Measurements from ENCODE around the gene MRTFB. TPM values are rescaled to one million over a fixed set of nuclear protein-coding genes. Genes with fewer than 3 reads are reported as not detected.

MRTFB gene
- polyA plus RNA-seq, 1 experiment = 6.2 TPM

GRCh38 chr16:14284930-14285512 lies 213.9 kb downstream of the MRTFB start:
- ChIA-PET CTCF (interaction anchor here (1.0 to 2.7 kb wide), 8 partner anchors 8 to 419 kb away, joined by 3 to 16 read pairs (median 4); partner anchors contain the start of gene ERCC4), POLR2A (no interaction called here)
- DNase-seq (ENCODE audit: low read depth) = no peak

GRCh38 chr16:14285513-14286367 lies 214.6 kb downstream of the MRTFB start:
- no peaks in the 10 kb centered on the region for H3K36me3 ChIP-seq (ENCODE audit: control insufficient read depth, insufficient read depth, low read length)
- CTCF ChIA-PET = interaction anchor here (0.9 to 2.7 kb wide), 9 partner anchors 8 to 420 kb away, joined by 3 to 16 read pairs (median 4); partner anchors contain the start of gene ERCC4
- TF ChIP-seq CTCF (IDR thresholded peaks at IDR 0.05; ENCODE audit: insufficient read depth, low read depth, low read length) = no peak
- POLR2A ChIA-PET = no interaction called here
- H3K4me3 ChIP-seq (ENCODE audit: low read depth, low read length) = peak overlapping the region; percentile 90
- no peak for DNase-seq (ENCODE audit: low read depth)
- H3K27me3 ChIP-seq (ENCODE audit: control insufficient read depth, insufficient read depth, low read length) = no peaks in the 10 kb centered on the region

More at GRCh38 chr16:14284930-14285512, 213.9 kb downstream of the MRTFB start:
- Histone ChIP-seq H3K27me3 (ENCODE audit: control insufficient read depth, insufficient read depth, low read length) (no peaks in the 10 kb centered on the region), H3K4me3 (ENCODE audit: low read depth, low read length) (peak overlapping the region; percentile 90), H3K36me3 (ENCODE audit: control insufficient read depth, insufficient read depth, low read length) (no peaks in the 10 kb centered on the region)
- peak; percentile 48 for TF ChIP-seq CTCF (IDR thresholded peaks at IDR 0.05; ENCODE audit: insufficient read depth, low read depth, low read length)

- POLR2A ChIA-PET = no interaction called here
- Histone ChIP-seq H3K27me3 (ENCODE audit: control insufficient read depth, insufficient read depth, low read length) (no peaks in the 10 kb centered on the region), H3K4me3 (ENCODE audit: low read depth, low read length) (peak overlapping the region; percentile 90), H3K36me3 (ENCODE audit: control insufficient read depth, insufficient read depth, low read length) (no peaks in the 10 kb centered on the region)
- CTCF ChIA-PET = interaction anchor here (0.9 to 2.7 kb wide), 7 partner anchors 8 to 420 kb away, joined by 3 to 16 read pairs (median 5); no protein-coding TSS in a partner anchor
- TF ChIP-seq CTCF (IDR thresholded peaks at IDR 0.05; ENCODE audit: insufficient read depth, low read depth, low read length) = no peak
- DNase-seq (ENCODE audit: low read depth) = no peak
Measured at GRCh38 chr16:14286368-14287230, 215.5 kb downstream of the MRTFB start.

DNA sequence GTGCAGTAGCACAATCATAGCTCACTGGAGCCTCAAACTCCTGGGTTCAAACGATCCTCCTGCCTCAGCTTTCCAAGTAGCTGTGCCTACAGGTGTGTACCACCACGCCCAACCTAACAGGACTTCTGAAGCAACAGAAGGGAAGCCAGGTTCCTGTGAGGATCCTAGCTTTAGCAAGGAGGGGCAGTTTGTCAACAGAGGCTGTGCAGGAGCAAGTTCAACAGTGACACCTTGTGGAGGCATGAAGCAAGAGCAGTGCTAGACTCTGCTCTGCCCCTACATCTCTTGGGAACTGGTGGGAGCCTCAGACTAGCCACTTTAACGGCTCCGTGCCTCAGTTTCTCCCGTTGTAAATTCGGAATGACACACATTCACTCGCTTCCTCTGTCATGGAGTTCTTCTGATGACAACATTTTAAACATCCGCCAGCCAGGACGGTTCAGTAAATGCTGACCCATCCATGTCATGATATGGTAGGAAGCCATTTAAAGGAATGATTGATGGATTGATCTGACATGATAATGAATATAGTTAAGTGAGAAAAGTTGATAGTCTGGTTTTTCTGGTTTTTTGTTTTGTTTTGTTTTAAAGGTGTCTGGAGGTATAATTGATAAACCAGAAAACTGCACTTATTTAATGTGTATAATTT lies 218.7 kb downstream of the MRTFB start:
- TF ChIP-seq CTCF (IDR thresholded peaks at IDR 0.05; ENCODE audit: insufficient read depth, low read depth, low read length) = peak; percentile 40
- POLR2A ChIA-PET = no interaction called here

More for the DNA sequence above, 218.7 kb downstream of the MRTFB start:
- H3K4me3 ChIP-seq (ENCODE audit: low read depth, low read length) = no peak overlapping the region
- no peak for DNase-seq (ENCODE audit: low read depth)
- CTCF ChIA-PET = interaction anchor here (1.3 kb wide), 1 partner anchor 10 kb away, joined by 3 read pairs; no protein-coding TSS in a partner anchor
- H3K27me3 ChIP-seq (ENCODE audit: control insufficient read depth, insufficient read depth, low read length) = no peaks in the 10 kb centered on the region
- H3K36me3 ChIP-seq (ENCODE audit: control insufficient read depth, insufficient read depth, low read length) = no peaks in the 10 kb centered on the region
